Measurements from ENCODE around the gene KIF9.

The KIF9 gene

GRCh38 chr3:47204875-47205274 lies 77.7 kb downstream of the KIF9 start:
- ATAC-seq = no peak
- no peak for TF ChIP-seq TSHZ2 (CRISPR knock-in tag; IDR thresholded peaks at IDR 0.05)
- no peak for TF ChIP-seq ZFP3 (CRISPR knock-in tag; IDR thresholded peaks at IDR 0.05)
- TF ChIP-seq GLIS3 (CRISPR knock-in tag; IDR thresholded peaks at IDR 0.05) = no peak
- no peak for TF ChIP-seq POU6F1 (CRISPR knock-in tag; IDR thresholded peaks at IDR 0.05; ENCODE audit: borderline replicate concordance, low read depth)
- TF ChIP-seq ISL1 (CRISPR knock-in tag; IDR thresholded peaks at IDR 0.05) = no peak
- TF ChIP-seq ZNF8 (CRISPR knock-in tag; IDR thresholded peaks at IDR 0.05) = no peak
- TF ChIP-seq ZFP30 (CRISPR knock-in tag; IDR thresholded peaks at IDR 0.05) = no peak
- no peak for TF ChIP-seq PATZ1 (CRISPR knock-in tag; IDR thresholded peaks at IDR 0.05; ENCODE audit: borderline replicate concordance)
- TF ChIP-seq CSDC2 (CRISPR knock-in tag; IDR thresholded peaks at IDR 0.05) = no peak
- TF ChIP-seq ZNF565 (CRISPR knock-in tag; conservative IDR thresholded peaks at IDR 0.05; ENCODE audit: low read depth) = no peak
- TF ChIP-seq ZC3H10 (CRISPR knock-in tag; IDR thresholded peaks at IDR 0.05) = no peak
- no peak for TF ChIP-seq ARNTL (CRISPR knock-in tag; IDR thresholded peaks at IDR 0.05; ENCODE audit: borderline replicate concordance, low read depth)
- no peak for TF ChIP-seq PPARA (CRISPR knock-in tag; IDR thresholded peaks at IDR 0.05; ENCODE audit: borderline replicate concordance)
- TF ChIP-seq CSRNP3 (CRISPR knock-in tag; IDR thresholded peaks at IDR 0.05) = no peak
- no peak for TF ChIP-seq TOX (CRISPR knock-in tag; IDR thresholded peaks at IDR 0.05; ENCODE audit: borderline replicate concordance)
- no peak for TF ChIP-seq ZNF70 (CRISPR knock-in tag; IDR thresholded peaks at IDR 0.05)
- no peak for TF ChIP-seq BACH2 (CRISPR knock-in tag; IDR thresholded peaks at IDR 0.05; ENCODE audit: borderline replicate concordance)
- no peak for TF ChIP-seq SNAI2 (CRISPR knock-in tag; IDR thresholded peaks at IDR 0.05)

- TF ChIP-seq SNAI2 (CRISPR knock-in tag; IDR thresholded peaks at IDR 0.05) = no peak
- TF ChIP-seq ESRRG (CRISPR knock-in tag; IDR thresholded peaks at IDR 0.05) = no peak
- TF ChIP-seq ZNF565 (CRISPR knock-in tag; conservative IDR thresholded peaks at IDR 0.05; ENCODE audit: low read depth) = no peak
- TF ChIP-seq CSDC2 (CRISPR knock-in tag; IDR thresholded peaks at IDR 0.05) = no peak
- no peak for TF ChIP-seq TCF4 (CRISPR knock-in tag; IDR thresholded peaks at IDR 0.05; ENCODE audit: borderline replicate concordance)
- TF ChIP-seq ISL1 (CRISPR knock-in tag; IDR thresholded peaks at IDR 0.05) = no peak
- no peak for TF ChIP-seq ARNTL (CRISPR knock-in tag; IDR thresholded peaks at IDR 0.05; ENCODE audit: borderline replicate concordance, low read depth)
- no peak for TF ChIP-seq PPARA (CRISPR knock-in tag; IDR thresholded peaks at IDR 0.05; ENCODE audit: borderline replicate concordance)
- no peak for TF ChIP-seq BACH2 (CRISPR knock-in tag; IDR thresholded peaks at IDR 0.05; ENCODE audit: borderline replicate concordance)
- TF ChIP-seq ZFP30 (CRISPR knock-in tag; IDR thresholded peaks at IDR 0.05) = no peak
- TF ChIP-seq PATZ1 (CRISPR knock-in tag; IDR thresholded peaks at IDR 0.05; ENCODE audit: borderline replicate concordance) = no peak
- no peak for TF ChIP-seq ZNF8 (CRISPR knock-in tag; IDR thresholded peaks at IDR 0.05)
- TF ChIP-seq ZNF70 (CRISPR knock-in tag; IDR thresholded peaks at IDR 0.05) = no peak
- no peak for TF ChIP-seq ZC3H10 (CRISPR knock-in tag; IDR thresholded peaks at IDR 0.05)
- TF ChIP-seq POU6F1 (CRISPR knock-in tag; IDR thresholded peaks at IDR 0.05; ENCODE audit: borderline replicate concordance, low read depth) = no peak
- TF ChIP-seq TOX (CRISPR knock-in tag; IDR thresholded peaks at IDR 0.05; ENCODE audit: borderline replicate concordance) = no peak
- TF ChIP-seq ZFP3 (CRISPR knock-in tag; IDR thresholded peaks at IDR 0.05) = no peak
- ATAC-seq = no peak
Observed at GRCh38 chr3:47202542-47202941, 80.1 kb downstream of the KIF9 start.
